HEK293 (cell line): ENCODE data around the gene TSR3.

ENCODE experiments used
- CTCF ChIA-PET: fragments of 350-600 bp; formaldehyde crosslinking; extraction: SDS; loops from one replicate; lab custom pipeline; 2021; ENCODE audit warnings: antibody characterized with exemption; lab: Yijun Ruan, JAX
- POLR2A ChIA-PET: fragments of 300-600 bp; formaldehyde crosslinking; extraction: SDS; loops from one replicate; lab custom pipeline; 2020; ENCODE audit warnings: antibody characterized with exemption, inconsistent platforms; lab: Yijun Ruan, JAX
- H3K27ac ChIP-seq: fragments of 200-500 bp; sonication (Bioruptor generic); 2 replicates; pipeline ENCODE4 v1.5.1; 2014; ENCODE audit warnings: low read depth, low read length, control low read depth, inconsistent platforms; ENCODE audit errors: extremely low read depth
- H3K36me3 ChIP-seq, 2 experiments: fragments of 200-500 bp in 1 of 2; sonication (Bioruptor generic) in 1 of 2; 1 replicate in 1 of 2; 2 replicates in 1 of 2; pipeline ENCODE4 v1.5.1; 2014 to 2017; ENCODE audit warnings: inconsistent platforms in 2 of 2, low read length in 2 of 2; ENCODE audit not compliant: control insufficient read depth in 2 of 2, insufficient read depth in 1 of 2
- H3K4me1 ChIP-seq: fragments of 200-500 bp; sonication (Bioruptor generic); 2 replicates; pipeline ENCODE4 v1.5.1; 2014; ENCODE audit warnings: mild to moderate bottlenecking, low read length, inconsistent platforms; ENCODE audit not compliant: control insufficient read depth, insufficient read depth
- H3K4me3 ChIP-seq: 2 replicates; pipeline ENCODE4 v1.5.1; 2011; ENCODE audit warnings: low read depth, mild to moderate bottlenecking, control low read depth, low read length, moderate library complexity
- H3K9me3 ChIP-seq: fragments of 200-500 bp; sonication (Bioruptor generic); 2 replicates; pipeline ENCODE4 v1.5.1; 2014; ENCODE audit warnings: low read depth, low read length, inconsistent platforms; ENCODE audit not compliant: control insufficient read depth, insufficient read depth
- HOXC10 ChIP-seq: sonication (generic); formaldehyde crosslinking; IDR thresholded peaks from 2 replicates; pipeline ENCODE4 v1.8.1; 2023; ENCODE audit warnings: mild to moderate bottlenecking, missing genetic modification reagents
- RBAK ChIP-seq: fragments of 450-650 bp; formaldehyde crosslinking; IDR thresholded peaks from 2 replicates; pipeline ENCODE4 v1.5.1; 2016; ENCODE audit warnings: missing biosample characterization, missing genetic modification characterization
- REPIN1 ChIP-seq: fragments of 450-650 bp; formaldehyde crosslinking; IDR thresholded peaks from 2 replicates; pipeline ENCODE4 v1.5.1; 2017; ENCODE audit warnings: missing biosample characterization, missing genetic modification characterization, low read depth
- ZFHX2 ChIP-seq: fragments of 450-650 bp; formaldehyde crosslinking; conservative IDR thresholded peaks from 2 replicates; pipeline ENCODE4 v1.5.1; 2016; ENCODE audit warnings: missing biosample characterization, missing genetic modification characterization
- ZNF132 ChIP-seq: fragments of 450-650 bp; formaldehyde crosslinking; IDR thresholded peaks from 2 replicates; pipeline ENCODE4 v1.5.1; 2017; ENCODE audit warnings: missing biosample characterization, missing genetic modification characterization, borderline replicate concordance
- ZNF174 ChIP-seq: fragments of 450-650 bp; formaldehyde crosslinking; IDR thresholded peaks from 2 replicates; pipeline ENCODE4 v1.5.0; 2017; ENCODE audit warnings: missing biosample characterization, mild to moderate bottlenecking, missing genetic modification characterization
- ZNF18 ChIP-seq: fragments of 450-650 bp; formaldehyde crosslinking; IDR thresholded peaks from 2 replicates; pipeline ENCODE4 v1.5.1; 2016; ENCODE audit warnings: missing biosample characterization, missing genetic modification characterization
- ZNF324 ChIP-seq: fragments of 450-650 bp; formaldehyde crosslinking; IDR thresholded peaks from 2 replicates; pipeline ENCODE4 v1.5.1; 2016; ENCODE audit warnings: missing biosample characterization, missing genetic modification characterization
- ZNF521 ChIP-seq: fragments of 450-650 bp; formaldehyde crosslinking; IDR thresholded peaks from 2 replicates; pipeline ENCODE4 v1.5.1; 2017; ENCODE audit warnings: missing biosample characterization, mild to moderate bottlenecking, missing genetic modification characterization
- ZNF555 ChIP-seq: fragments of 450-650 bp; formaldehyde crosslinking; conservative IDR thresholded peaks from 2 replicates; pipeline ENCODE4 v1.5.1; 2017; ENCODE audit warnings: missing biosample characterization, mild to moderate bottlenecking, missing genetic modification characterization, inconsistent platforms
- ZNF626 ChIP-seq: fragments of 450-650 bp; sonication (Bioruptor Pico); formaldehyde crosslinking; IDR thresholded peaks from 2 replicates; pipeline ENCODE4 v1.5.1; 2018; ENCODE audit warnings: missing biosample characterization, missing genetic modification characterization, inconsistent platforms
- ZNF704 ChIP-seq: fragments of 450-650 bp; formaldehyde crosslinking; IDR thresholded peaks from 2 replicates; pipeline ENCODE4 v1.5.1; 2016; ENCODE audit warnings: missing biosample characterization, missing genetic modification characterization
- ZSCAN5A ChIP-seq: fragments of 450-650 bp; formaldehyde crosslinking; IDR thresholded peaks from 2 replicates; pipeline ENCODE4 v1.5.1; 2016; ENCODE audit warnings: missing biosample characterization, missing genetic modification characterization
- TF ChIP-seq, protein P1 (sequence below): fragments of 450-650 bp; formaldehyde crosslinking; IDR thresholded peaks from 2 replicates; pipeline ENCODE4 v1.5.1; 2017; ENCODE audit warnings: missing biosample characterization, missing genetic modification characterization
- TF ChIP-seq, protein P2 (sequence below): fragments of 450-650 bp; formaldehyde crosslinking; IDR thresholded peaks from 2 replicates; pipeline ENCODE4 v1.5.1; 2016; ENCODE audit warnings: missing biosample characterization, missing genetic modification characterization

The TSR3 gene

GRCh38 chr16:1314399-1315068, 37.1 kb downstream of the TSR3 start:
- Histone ChIP-seq H3K4me3 (no peak overlapping the region), H3K4me1 (peaks cover 8% of the 10 kb centered on the region), H3K9me3 (no peaks in the 10 kb centered on the region), H3K27ac (no peak overlapping the region), H3K36me3 (peaks cover 14 to 86% of the 10 kb centered on the region in 2 experiments; a peak in 2 of 3 replicates)
- ChIA-PET POLR2A (no interaction called here), CTCF (no interaction called here)
- no peak for TF ChIP-seq ZNF521
- no peak for TF ChIP-seq ZSCAN5A (tag by site-specific recombination)
- TF ChIP-seq ZNF174 (tag by site-specific recombination) = no peak
- TF ChIP-seq ZNF704 (tag by site-specific recombination) = no peak
- no peak for TF ChIP-seq ZNF324
- TF ChIP-seq ZNF18 (tag by site-specific recombination) = no peak
- TF ChIP-seq ZNF626 = no peak
- TF ChIP-seq, protein P1, sequence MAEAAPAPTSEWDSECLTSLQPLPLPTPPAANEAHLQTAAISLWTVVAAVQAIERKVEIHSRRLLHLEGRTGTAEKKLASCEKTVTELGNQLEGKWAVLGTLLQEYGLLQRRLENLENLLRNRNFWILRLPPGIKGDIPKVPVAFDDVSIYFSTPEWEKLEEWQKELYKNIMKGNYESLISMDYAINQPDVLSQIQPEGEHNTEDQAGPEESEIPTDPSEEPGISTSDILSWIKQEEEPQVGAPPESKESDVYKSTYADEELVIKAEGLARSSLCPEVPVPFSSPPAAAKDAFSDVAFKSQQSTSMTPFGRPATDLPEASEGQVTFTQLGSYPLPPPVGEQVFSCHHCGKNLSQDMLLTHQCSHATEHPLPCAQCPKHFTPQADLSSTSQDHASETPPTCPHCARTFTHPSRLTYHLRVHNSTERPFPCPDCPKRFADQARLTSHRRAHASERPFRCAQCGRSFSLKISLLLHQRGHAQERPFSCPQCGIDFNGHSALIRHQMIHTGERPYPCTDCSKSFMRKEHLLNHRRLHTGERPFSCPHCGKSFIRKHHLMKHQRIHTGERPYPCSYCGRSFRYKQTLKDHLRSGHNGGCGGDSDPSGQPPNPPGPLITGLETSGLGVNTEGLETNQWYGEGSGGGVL (tag by site-specific recombination) = no peak
- TF ChIP-seq, protein P2, sequence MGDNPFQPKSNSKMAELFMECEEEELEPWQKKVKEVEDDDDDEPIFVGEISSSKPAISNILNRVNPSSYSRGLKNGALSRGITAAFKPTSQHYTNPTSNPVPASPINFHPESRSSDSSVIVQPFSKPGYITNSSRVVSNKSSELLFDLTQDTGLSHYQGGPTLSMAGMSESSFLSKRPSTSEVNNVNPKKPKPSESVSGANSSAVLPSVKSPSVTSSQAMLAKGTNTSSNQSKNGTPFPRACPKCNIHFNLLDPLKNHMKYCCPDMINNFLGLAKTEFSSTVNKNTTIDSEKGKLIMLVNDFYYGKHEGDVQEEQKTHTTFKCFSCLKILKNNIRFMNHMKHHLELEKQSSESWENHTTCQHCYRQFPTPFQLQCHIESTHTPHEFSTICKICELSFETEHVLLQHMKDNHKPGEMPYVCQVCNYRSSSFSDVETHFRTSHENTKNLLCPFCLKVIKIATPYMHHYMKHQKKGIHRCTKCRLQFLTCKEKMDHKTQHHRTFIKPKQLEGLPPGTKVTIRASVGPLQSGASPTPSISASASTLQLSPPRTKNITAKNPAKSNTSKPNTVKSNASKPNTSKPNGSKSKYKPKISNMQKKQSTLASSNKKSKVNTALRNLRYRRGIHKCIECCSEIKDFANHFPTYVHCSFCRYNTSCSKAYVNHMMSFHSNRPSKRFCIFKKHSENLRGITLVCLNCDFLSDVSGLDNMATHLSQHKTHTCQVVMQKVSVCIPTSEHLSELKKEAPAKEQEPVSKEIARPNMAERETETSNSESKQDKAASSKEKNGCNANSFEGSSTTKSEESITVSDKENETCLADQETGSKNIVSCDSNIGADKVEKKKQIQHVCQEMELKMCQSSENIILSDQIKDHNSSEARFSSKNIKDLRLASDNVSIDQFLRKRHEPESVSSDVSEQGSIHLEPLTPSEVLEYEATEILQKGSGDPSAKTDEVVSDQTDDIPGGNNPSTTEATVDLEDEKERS (tag by site-specific recombination) = no peak

DNA sequence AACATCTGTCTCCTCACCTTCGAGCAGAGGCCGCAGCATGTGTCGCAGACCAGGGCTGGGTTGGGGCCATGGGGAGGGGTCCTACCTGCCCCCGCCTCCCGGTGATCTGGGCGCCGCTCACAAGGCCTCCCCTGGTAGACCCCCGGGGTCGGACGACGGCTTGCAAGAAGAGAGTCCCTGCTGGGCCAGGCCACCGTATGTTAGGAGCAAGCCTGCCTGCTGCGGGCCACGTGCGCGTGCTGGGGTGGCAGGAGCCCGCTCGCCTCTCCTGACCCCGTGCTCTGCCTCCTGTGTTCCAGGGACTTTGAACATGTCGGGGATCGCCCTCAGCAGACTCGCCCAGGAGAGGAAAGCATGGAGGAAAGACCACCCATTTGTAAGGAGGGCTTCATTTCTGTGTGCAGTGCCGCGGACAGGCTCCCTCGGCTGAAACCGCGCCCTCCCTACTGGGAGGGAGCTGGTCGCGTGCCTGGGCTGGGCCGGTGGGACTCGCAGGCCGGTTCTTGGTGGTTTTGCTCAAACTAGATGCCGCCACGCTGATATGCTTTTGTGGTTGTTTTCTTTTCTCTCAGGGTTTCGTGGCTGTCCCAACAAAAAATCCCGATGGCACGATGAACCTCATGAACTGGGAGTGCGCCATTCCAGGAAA, 37.8 kb downstream of the TSR3 start:
- no peak for TF ChIP-seq HOXC10
- no peak for TF ChIP-seq RBAK (tag by site-specific recombination)
- TF ChIP-seq REPIN1 (tag by site-specific recombination) = no peak
- no peak for TF ChIP-seq ZFHX2 (tag by site-specific recombination)
- no peak for TF ChIP-seq ZNF555 (tag by site-specific recombination)
- TF ChIP-seq ZNF132 (tag by site-specific recombination) = no peak
- TF ChIP-seq, all 188 proteins: peak for 0
- ChIA-PET CTCF (no interaction called here), POLR2A (interaction anchor here (2.4 kb wide), 1 partner anchor 12 kb away, joined by 7 read pairs; no protein-coding TSS in a partner anchor)

More for the DNA sequence above, 37.8 kb downstream of the TSR3 start:
- peaks cover 14 to 79% of the 10 kb centered on the region in 2 experiments; a peak in 2 of 3 replicates for H3K36me3 ChIP-seq
- H3K9me3 ChIP-seq = no peaks in the 10 kb centered on the region
- H3K4me1 ChIP-seq = peaks cover 8% of the 10 kb centered on the region
- H3K27ac ChIP-seq = no peak overlapping the region
- no peak overlapping the region for H3K4me3 ChIP-seq
